Endothelial cell of hepatic sinusoid (primary cell): ENCODE data around the gene XK.
"Not testable (repeated sequence)": the region's sequence is repeated elsewhere in the genome, so short reads cannot be mapped to it uniquely, and the experiment has no call there.

ENCODE experiments used
- in situ Hi-C: cut with HindIII; loops from 2 replicates; pipeline ENCODE4 v1.10.0; 2017; ENCODE audit warnings: low sequenced_read_pairs

XK gene

GRCh38 chrX:37752281-37752680 lies 66.7 kb downstream of the XK start:
- in situ Hi-C loops = no loop called here

GRCh38 chrX:37752936-37753335 lies 67.3 kb downstream of the XK start:
- in situ Hi-C loops = no loop called here

- in situ Hi-C loops = no loop called here
Observed at GRCh38 chrX:37753384-37753783, 67.8 kb downstream of the XK start.

- in situ Hi-C loops = no loop called here
Observed at GRCh38 chrX:37754516-37754915, 68.9 kb downstream of the XK start.

- in situ Hi-C loops = no loop called here
Observed at GRCh38 chrX:37755025-37755424, 69.4 kb downstream of the XK start.

- in situ Hi-C loops = no loop called here
Observed at GRCh38 chrX:37757082-37757481, 71.5 kb downstream of the XK start.

- in situ Hi-C loops = no loop called here
Observed at GRCh38 chrX:37759351-37759750, 73.8 kb downstream of the XK start.

GRCh38 chrX:37759878-37760418 lies 74.4 kb downstream of the XK start:
- in situ Hi-C loops = no loop called here

GRCh38 chrX:37763400-37763799 lies 77.8 kb downstream of the XK start:
- in situ Hi-C loops = no loop called here

- in situ Hi-C loops = no loop called here
Observed at GRCh38 chrX:37765507-37765906, 79.9 kb downstream of the XK start.

GRCh38 chrX:37767430-37767829 lies 81.8 kb downstream of the XK start:
- in situ Hi-C loops = no loop called here

GRCh38 chrX:37768866-37769265 lies 83.3 kb downstream of the XK start:
- in situ Hi-C loops = not testable (repeated sequence)

GRCh38 chrX:37776283-37776986 lies 90.8 kb downstream of the XK start:
- in situ Hi-C loops = no loop called here

GRCh38 chrX:37776987-37777325 lies 91.4 kb downstream of the XK start:
- in situ Hi-C loops = no loop called here

GRCh38 chrX:37779857-37780256 lies 94.3 kb downstream of the XK start, which contains the start of gene CYBB:
TSS of gene CYBB (plus strand) at chrX:37780059. CDS start at chrX:37780078, 19 bp downstream.
- in situ Hi-C loops = no loop called here

- in situ Hi-C loops = no loop called here
Observed at GRCh38 chrX:37781081-37781480, 95.5 kb downstream of the XK start.
